ENCODE data around the gene SLC41A2. TPM values are rescaled to one million over a fixed set of nuclear protein-coding genes. Genes with fewer than 3 reads are reported as not detected.

Gene SLC41A2
- total and polyA plus RNA-seq, 2 of the 13 experiments (the other 11 are each of a cell fraction or from before 2014, with no cell fraction given): 2.3 to 12.8 TPM

- peak; percentile 66; the same call in 1 of the 2 replicates for TF ChIP-seq ZNF563 (CRISPR knock-in tag; IDR thresholded peaks at IDR 0.05)
- TF ChIP-seq ZNF737 (CRISPR knock-in tag; IDR thresholded peaks at IDR 0.05; ENCODE audit: borderline replicate concordance): no peak
- peak; percentile 88 for TF ChIP-seq TAF1 (CRISPR knock-in tag; IDR thresholded peaks at IDR 0.05)
- peak in 1 of 2 experiments; percentile 61; a peak in 1 of 4 replicates for TF ChIP-seq KLF16 (CRISPR knock-in tag; IDR thresholded peaks at IDR 0.05)
- no peak for TF ChIP-seq HOXD1 (CRISPR knock-in tag; IDR thresholded peaks at IDR 0.05)
- 0 out of 2 replicates have a peak, but pooled peaks have one; percentile 38 for TF ChIP-seq ZNF136 (CRISPR knock-in tag; IDR thresholded peaks at IDR 0.05; ENCODE audit: low read depth)
- TF ChIP-seq GATAD1 (CRISPR knock-in tag; IDR thresholded peaks at IDR 0.05): peak; percentile 61; the same call in 1 of the 2 replicates
- 0 out of 2 replicates have a peak, but pooled peaks have one; percentile 17 for TF ChIP-seq GZF1 (CRISPR knock-in tag; IDR thresholded peaks at IDR 0.05)
- TF ChIP-seq ZSCAN30 (CRISPR knock-in tag; IDR thresholded peaks at IDR 0.05): no peak
- no peak for TF ChIP-seq ZNF224 (CRISPR knock-in tag; IDR thresholded peaks at IDR 0.05)
- peak; percentile 18; the same call in 1 of the 2 replicates for TF ChIP-seq MIER3 (CRISPR knock-in tag; IDR thresholded peaks at IDR 0.05; ENCODE audit: borderline replicate concordance)
- 0 out of 2 replicates have a peak, but pooled peaks have one; percentile 74 for TF ChIP-seq ZNF790 (CRISPR knock-in tag; IDR thresholded peaks at IDR 0.05; ENCODE audit: borderline replicate concordance)
- TF ChIP-seq XRCC5 (optimal IDR thresholded peaks at IDR 0.05; ENCODE audit: low read length): peak; percentile 55
- TF ChIP-seq, protein P1, sequence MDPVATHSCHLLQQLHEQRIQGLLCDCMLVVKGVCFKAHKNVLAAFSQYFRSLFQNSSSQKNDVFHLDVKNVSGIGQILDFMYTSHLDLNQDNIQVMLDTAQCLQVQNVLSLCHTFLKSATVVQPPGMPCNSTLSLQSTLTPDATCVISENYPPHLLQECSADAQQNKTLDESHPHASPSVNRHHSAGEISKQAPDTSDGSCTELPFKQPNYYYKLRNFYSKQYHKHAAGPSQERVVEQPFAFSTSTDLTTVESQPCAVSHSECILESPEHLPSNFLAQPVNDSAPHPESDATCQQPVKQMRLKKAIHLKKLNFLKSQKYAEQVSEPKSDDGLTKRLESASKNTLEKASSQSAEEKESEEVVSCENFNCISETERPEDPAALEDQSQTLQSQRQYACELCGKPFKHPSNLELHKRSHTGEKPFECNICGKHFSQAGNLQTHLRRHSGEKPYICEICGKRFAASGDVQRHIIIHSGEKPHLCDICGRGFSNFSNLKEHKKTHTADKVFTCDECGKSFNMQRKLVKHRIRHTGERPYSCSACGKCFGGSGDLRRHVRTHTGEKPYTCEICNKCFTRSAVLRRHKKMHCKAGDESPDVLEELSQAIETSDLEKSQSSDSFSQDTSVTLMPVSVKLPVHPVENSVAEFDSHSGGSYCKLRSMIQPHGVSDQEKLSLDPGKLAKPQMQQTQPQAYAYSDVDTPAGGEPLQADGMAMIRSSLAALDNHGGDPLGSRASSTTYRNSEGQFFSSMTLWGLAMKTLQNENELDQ (CRISPR knock-in tag; IDR thresholded peaks at IDR 0.05; ENCODE audit: borderline replicate concordance): no peak
- TF ChIP-seq ZKSCAN8 (CRISPR knock-in tag; IDR thresholded peaks at IDR 0.05; ENCODE audit: borderline replicate concordance): no peak
- TF ChIP-seq, protein P2, sequence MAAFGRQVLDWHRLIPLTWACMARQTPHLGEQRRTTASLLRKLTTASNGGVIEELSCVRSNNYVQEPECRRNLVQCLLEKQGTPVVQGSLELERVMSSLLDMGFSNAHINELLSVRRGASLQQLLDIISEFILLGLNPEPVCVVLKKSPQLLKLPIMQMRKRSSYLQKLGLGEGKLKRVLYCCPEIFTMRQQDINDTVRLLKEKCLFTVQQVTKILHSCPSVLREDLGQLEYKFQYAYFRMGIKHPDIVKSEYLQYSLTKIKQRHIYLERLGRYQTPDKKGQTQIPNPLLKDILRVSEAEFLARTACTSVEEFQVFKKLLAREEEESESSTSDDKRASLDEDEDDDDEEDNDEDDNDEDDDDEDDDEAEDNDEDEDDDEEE (CRISPR knock-in tag; IDR thresholded peaks at IDR 0.05): 0 out of 2 replicates have a peak, but pooled peaks have one; percentile 36
- TF ChIP-seq NR1H2 (CRISPR knock-in tag; IDR thresholded peaks at IDR 0.05; ENCODE audit: borderline replicate concordance, low read depth): no peak
- TF ChIP-seq ARID4A (CRISPR knock-in tag; IDR thresholded peaks at IDR 0.05; ENCODE audit: borderline replicate concordance): peak; percentile 89
- no peak for TF ChIP-seq NONO (IDR thresholded peaks at IDR 0.05)
- 0 out of 2 replicates have a peak, but pooled peaks have one; percentile 39 for TF ChIP-seq NONO (CRISPR knock-in tag; conservative IDR thresholded peaks at IDR 0.05)
- peak; percentile 75 for TF ChIP-seq HDAC1 (CRISPR knock-in tag; IDR thresholded peaks at IDR 0.05)
Observed at GRCh38 chr12:104986022-104986941, 28.2 kb upstream of the SLC41A2 start, which contains the start of gene NOPCHAP1 (continued).

Measured in HepG2 (cell line).